ENCODE measurements around the gene TM9SF1.

DNA sequence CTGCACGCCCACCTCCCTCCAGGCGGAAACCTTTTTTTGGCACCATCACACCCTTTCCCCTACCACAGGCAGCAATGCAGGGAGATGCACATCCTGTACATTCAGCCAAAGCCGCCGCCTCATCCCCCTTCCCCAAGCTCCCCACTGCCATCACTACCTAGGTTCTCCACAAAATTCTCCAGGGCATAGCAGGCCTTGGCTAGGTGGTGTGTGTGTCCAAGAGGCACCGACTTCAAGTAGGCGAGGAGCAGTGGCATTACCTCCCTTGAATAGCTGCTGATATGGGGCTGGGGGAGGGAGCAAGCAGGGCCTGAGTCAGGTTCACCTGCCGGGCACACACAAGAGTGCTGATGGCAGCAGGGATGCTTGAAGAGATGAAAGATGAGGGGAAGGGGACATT, 10.2 kb downstream of the TM9SF1 start:
- TF ChIP-seq CTCF (IDR thresholded peaks at IDR 0.05) = no peak
- no peak for TF ChIP-seq POLR2A (IDR thresholded peaks at IDR 0.05)

Data from tibial nerve (tissue), 3 donors.